ENCODE measurements around the gene RGPD4. TPM values are rescaled to one million over a fixed set of nuclear protein-coding genes. Genes with fewer than 3 reads are reported as not detected.

Gene RGPD4
- total RNA-seq, 4 donors from 2014 or later: not detected

- TF ChIP-seq, protein P1, sequence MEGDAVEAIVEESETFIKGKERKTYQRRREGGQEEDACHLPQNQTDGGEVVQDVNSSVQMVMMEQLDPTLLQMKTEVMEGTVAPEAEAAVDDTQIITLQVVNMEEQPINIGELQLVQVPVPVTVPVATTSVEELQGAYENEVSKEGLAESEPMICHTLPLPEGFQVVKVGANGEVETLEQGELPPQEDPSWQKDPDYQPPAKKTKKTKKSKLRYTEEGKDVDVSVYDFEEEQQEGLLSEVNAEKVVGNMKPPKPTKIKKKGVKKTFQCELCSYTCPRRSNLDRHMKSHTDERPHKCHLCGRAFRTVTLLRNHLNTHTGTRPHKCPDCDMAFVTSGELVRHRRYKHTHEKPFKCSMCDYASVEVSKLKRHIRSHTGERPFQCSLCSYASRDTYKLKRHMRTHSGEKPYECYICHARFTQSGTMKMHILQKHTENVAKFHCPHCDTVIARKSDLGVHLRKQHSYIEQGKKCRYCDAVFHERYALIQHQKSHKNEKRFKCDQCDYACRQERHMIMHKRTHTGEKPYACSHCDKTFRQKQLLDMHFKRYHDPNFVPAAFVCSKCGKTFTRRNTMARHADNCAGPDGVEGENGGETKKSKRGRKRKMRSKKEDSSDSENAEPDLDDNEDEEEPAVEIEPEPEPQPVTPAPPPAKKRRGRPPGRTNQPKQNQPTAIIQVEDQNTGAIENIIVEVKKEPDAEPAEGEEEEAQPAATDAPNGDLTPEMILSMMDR (IDR thresholded peaks at IDR 0.05; ENCODE audit: low read depth): no peak
Observed at GRCh38 chr2:107807988-107808387, 18.7 kb upstream of the RGPD4 start.

- TF ChIP-seq, protein P1 (IDR thresholded peaks at IDR 0.05; ENCODE audit: low read depth): no peak
Observed at GRCh38 chr2:107808959-107809358, 17.7 kb upstream of the RGPD4 start.

DNA sequence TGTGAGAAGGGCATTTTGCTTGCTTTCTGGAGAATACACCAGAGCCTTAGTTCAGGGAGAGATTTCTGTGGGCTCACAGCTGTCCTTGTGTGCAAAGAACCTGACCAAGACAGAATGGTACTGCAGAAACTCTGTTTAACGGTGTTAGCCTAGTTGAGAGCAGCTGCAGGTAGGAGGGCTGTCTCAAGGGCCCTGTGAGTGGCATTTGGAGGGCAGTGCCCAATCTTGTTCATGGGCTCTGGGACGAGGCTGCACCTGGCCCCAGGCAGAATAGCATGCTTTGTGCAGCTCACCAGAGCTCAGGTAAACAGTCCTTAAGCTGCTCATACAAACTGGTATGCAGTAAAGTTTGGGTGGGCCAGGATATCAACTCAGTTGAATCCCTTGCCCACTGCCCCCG lies 16.9 kb upstream of the RGPD4 start:
- TF ChIP-seq, protein P1 (IDR thresholded peaks at IDR 0.05; ENCODE audit: low read depth): no peak

DNA sequence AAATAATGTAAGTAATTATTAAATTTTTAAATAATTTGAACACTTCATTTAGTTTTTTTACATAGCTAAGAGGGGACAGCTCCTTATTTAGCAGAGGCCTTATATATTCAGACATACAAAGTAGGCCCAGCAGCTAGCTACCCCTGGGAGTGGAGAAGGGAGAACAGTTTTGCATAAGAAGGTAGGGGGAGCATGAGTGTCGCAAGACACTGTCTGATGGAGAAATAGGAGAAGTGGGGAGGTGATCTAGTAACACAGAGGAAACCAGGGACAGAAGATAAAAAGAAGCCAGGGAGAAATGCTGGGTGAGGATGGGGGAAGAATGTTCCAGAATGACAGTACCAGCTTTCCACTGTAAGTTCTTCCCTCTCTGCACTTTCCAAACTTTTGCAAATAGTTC lies 16.0 kb upstream of the RGPD4 start:
- TF ChIP-seq, protein P1 (IDR thresholded peaks at IDR 0.05; ENCODE audit: low read depth): no peak

- TF ChIP-seq, protein P1 (IDR thresholded peaks at IDR 0.05; ENCODE audit: low read depth): no peak
Observed at GRCh38 chr2:107811411-107811810, 15.3 kb upstream of the RGPD4 start.

GRCh38 chr2:107812006-107812405 lies 14.7 kb upstream of the RGPD4 start:
- TF ChIP-seq, protein P1 (IDR thresholded peaks at IDR 0.05; ENCODE audit: low read depth): no peak

- TF ChIP-seq, protein P1 (IDR thresholded peaks at IDR 0.05; ENCODE audit: low read depth): no peak
Observed at GRCh38 chr2:107817378-107817777, 9.3 kb upstream of the RGPD4 start.
